HG02840 (cell line): ENCODE data around the gene SPDYC.
"Not testable (repeated sequence)": the region's sequence is repeated elsewhere in the genome, so short reads cannot be mapped to it uniquely, and the experiment has no call there.

Experiments
- ATAC-seq: cut with Tn5 transposase; IDR thresholded peaks from one replicate; pipeline ENCODE4 v1.9.1; 2021; ENCODE audit warnings: mild to moderate bottlenecking, moderate library complexity, moderate number of reproducible peaks; ENCODE audit not compliant: unreplicated experiment, low FRiP score

Gene SPDYC

GRCh38 chr11:65133724-65134123 lies 36.3 kb upstream of the SPDYC start:
- no peak for ATAC-seq

- peak; percentile 49 for ATAC-seq
These were observed 35.6 kb upstream of the SPDYC start, which contains the start of gene SYVN1 for GRCh38 chr11:65134240-65134951. SYVN1 (minus strand) TSS chr11:65134519; CDS start chr11:65133601, 918 bp downstream.

GRCh38 chr11:65134952-65135632 lies 34.9 kb upstream of the SPDYC start:
- peak; percentile 58 for ATAC-seq

GRCh38 chr11:65135633-65136145 lies 34.3 kb upstream of the SPDYC start:
- no peak for ATAC-seq

- ATAC-seq: no peak
These were observed 33.4 kb upstream of the SPDYC start for GRCh38 chr11:65136515-65137096.

GRCh38 chr11:65141896-65142494 lies 28.0 kb upstream of the SPDYC start:
- ATAC-seq: no peak

- ATAC-seq: no peak
These were observed 22.5 kb upstream of the SPDYC start for GRCh38 chr11:65147352-65148075.

GRCh38 chr11:65148657-65149056 lies 21.4 kb upstream of the SPDYC start:
- no peak for ATAC-seq

- not testable (repeated sequence) for ATAC-seq
These were observed 19.9 kb upstream of the SPDYC start for GRCh38 chr11:65150131-65150508.

GRCh38 chr11:65150509-65151299 lies 19.3 kb upstream of the SPDYC start:
- no peak for ATAC-seq

GRCh38 chr11:65151331-65151899 lies 18.6 kb upstream of the SPDYC start:
- no peak for ATAC-seq

- no peak for ATAC-seq
These were observed 17.9 kb upstream of the SPDYC start for GRCh38 chr11:65152122-65152521.

- ATAC-seq: no peak
These were observed 13.8 kb upstream of the SPDYC start for GRCh38 chr11:65156256-65156655.

GRCh38 chr11:65156926-65157325 lies 13.1 kb upstream of the SPDYC start:
- ATAC-seq: no peak

GRCh38 chr11:65157336-65157735 lies 12.7 kb upstream of the SPDYC start:
- ATAC-seq: no peak

GRCh38 chr11:65159012-65159411 lies 11.0 kb upstream of the SPDYC start:
- peak; percentile 68 for ATAC-seq

- no peak for ATAC-seq
These were observed 9.4 kb upstream of the SPDYC start for GRCh38 chr11:65160643-65161042.

GRCh38 chr11:65163684-65164083 lies 6.3 kb upstream of the SPDYC start:
- ATAC-seq: no peak
